H1 (cell line): ENCODE results near the gene CXCL6. TPM values are rescaled to one million over a fixed set of nuclear protein-coding genes. Genes with fewer than 3 reads are reported as not detected.

Experiments used
- CHD7 ChIP-seq: fragments of 300-600 bp; sonication (generic); IDR thresholded peaks from 2 replicates; pipeline ENCODE4 v1.7.1; 2012; ENCODE audit warnings: low read length, moderate library complexity, mild to moderate bottlenecking, inconsistent platforms; ENCODE audit not compliant: insufficient replicate concordance
- KDM5A ChIP-seq: fragments of 200-600 bp; IDR thresholded peaks from 2 replicates; pipeline ENCODE4 v1.7.1; 2012; ENCODE audit warnings: mild to moderate bottlenecking, low read length, inconsistent platforms, mixed read lengths
- SP4 ChIP-seq: IDR thresholded peaks from 2 replicates; pipeline ENCODE4 v1.6.1; 2012; ENCODE audit warnings: low read length, inconsistent platforms
- polyA plus RNA-seq, 7 experiments: library from polyadenylated mRNA; depleted of rRNA in 3 of 7; stranded (reverse) in 5 of 7; unstranded in 2 of 7; fragments of >200 nt in 5 of 7; fragments of 200-250 nt in 2 of 7; gene quantifications; 1 replicate in 5 of 7; 2 replicates in 1 of 7; 4 replicates in 1 of 7; pipeline versions ENCODE4 v1.2.1 to v1.2.3, GENCODE V29; 2011 to 2013; ENCODE audit warnings: missing spikeins in 2 of 7, mixed read lengths in 2 of 7
- total RNA-seq: library from RNA; stranded (reverse); fragmentation: NEBNext Ultra II Directional; extraction: Animal tissue kit (Norgen Biotek cat#: 25700); gene quantifications from 2 replicates; pipeline ENCODE4 v1.2.1, GENCODE V29; 2021

The CXCL6 gene
- total and polyA plus RNA-seq, 2 of the 8 experiments (the other 6 are each of a cell fraction or from before 2014, with no cell fraction given), result 6.3 to 8.0 TPM

- TF ChIP-seq CHD7 (no peak), SP4 (no peak), KDM5A (no peak)
These were observed 25.8 kb downstream of the CXCL6 start (continued) for GRCh38 chr4:73862322-73862721.
